NT2/D1 (cell line): ENCODE data around the gene KIRREL2.

Source experiments
- DNase-seq: peaks from one replicate; pipeline ENCODE4 v3.0.0-alpha.2; 2011; ENCODE audit warnings: low read depth, low spot score
- H3K27me3 ChIP-seq: 2 replicates; pipeline ENCODE4 v1.6.0; 2011; ENCODE audit warnings: mild to moderate bottlenecking; ENCODE audit not compliant: insufficient read length, insufficient read depth
- H3K36me3 ChIP-seq: 2 replicates; pipeline ENCODE4 v1.6.1; 2011; ENCODE audit warnings: mild to moderate bottlenecking, low read length, mixed read lengths; ENCODE audit not compliant: insufficient read depth, insufficient read length
- H3K4me1 ChIP-seq: 2 replicates; pipeline ENCODE4 v1.5.1; 2011; ENCODE audit not compliant: insufficient read depth, insufficient read length
- H3K4me3 ChIP-seq: 2 replicates; pipeline ENCODE4 v1.5.1; 2011; ENCODE audit warnings: low read depth; ENCODE audit not compliant: insufficient read length
- H3K9ac ChIP-seq: 2 replicates; pipeline ENCODE4 v1.6.0; 2011; ENCODE audit warnings: low read depth; ENCODE audit not compliant: insufficient read length
- H3K9me3 ChIP-seq: 2 replicates; pipeline ENCODE4 v1.5.1; 2011; ENCODE audit warnings: mild to moderate bottlenecking, low read length; ENCODE audit not compliant: insufficient read depth
- SUZ12 ChIP-seq: IDR thresholded peaks from 2 replicates; pipeline ENCODE4 v1.6.1; 2011; ENCODE audit not compliant: insufficient read length, insufficient read depth; ENCODE audit errors: extremely low read depth
- YY1 ChIP-seq: IDR thresholded peaks from 2 replicates; pipeline ENCODE4 v1.6.1; 2011; ENCODE audit not compliant: insufficient read length, insufficient read depth
- ZNF274 ChIP-seq: IDR thresholded peaks from 2 replicates; pipeline ENCODE4 v1.6.1; 2011; ENCODE audit warnings: mild to moderate bottlenecking, low read depth, low read length

KIRREL2 gene

DNA sequence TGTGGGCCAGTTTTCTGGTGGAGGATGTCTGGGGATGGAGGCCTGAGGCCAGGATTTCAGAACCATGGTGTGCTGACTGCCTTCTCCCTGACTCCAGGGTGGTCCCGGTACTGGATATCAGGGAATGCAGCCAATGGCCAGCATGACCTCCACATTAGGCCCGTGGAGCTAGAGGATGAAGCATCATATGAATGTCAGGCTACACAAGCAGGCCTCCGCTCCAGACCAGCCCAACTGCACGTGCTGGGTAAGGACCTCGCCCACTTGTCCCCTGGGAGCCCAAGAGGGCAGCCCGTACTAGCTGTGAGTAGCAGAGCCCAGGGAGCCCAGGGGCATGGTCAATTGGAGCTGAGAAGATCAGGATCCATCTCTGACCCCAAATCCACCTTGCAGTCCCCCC is 1.6 kb downstream of the KIRREL2 start:
- Histone ChIP-seq H3K4me1 (peaks cover 3% of the 10 kb centered on the region), H3K9me3 (no peaks in the 10 kb centered on the region), H3K9ac (no peak overlapping the region), H3K27me3 (peaks cover 82% of the 10 kb centered on the region), H3K36me3 (no peaks in the 10 kb centered on the region), H3K4me3 (no peak overlapping the region)
- no peak for DNase-seq
- TF ChIP-seq ZNF274, result no peak

DNA sequence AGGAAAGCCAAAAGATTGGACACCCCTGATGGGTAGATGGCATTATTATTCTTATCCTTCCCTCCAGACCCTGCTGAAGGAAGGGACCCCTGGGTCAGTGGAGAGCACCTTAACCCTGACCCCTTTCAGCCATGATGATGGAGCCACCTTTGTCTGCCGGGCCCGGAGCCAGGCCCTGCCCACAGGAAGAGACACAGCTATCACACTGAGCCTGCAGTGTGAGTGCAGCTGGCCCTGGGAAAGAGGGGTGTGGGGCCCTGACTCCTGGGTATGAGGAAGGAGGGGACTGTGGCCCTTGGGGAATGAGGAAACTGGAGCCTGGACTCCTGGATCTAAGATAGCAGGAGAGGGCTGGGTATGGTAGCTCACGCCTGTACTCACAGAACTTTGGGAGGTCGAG is 2.7 kb downstream of the KIRREL2 start:
- Histone ChIP-seq H3K9me3 (no peaks in the 10 kb centered on the region), H3K4me1 (peaks cover 3% of the 10 kb centered on the region), H3K36me3 (no peaks in the 10 kb centered on the region), H3K4me3 (no peak overlapping the region), H3K27me3 (peaks cover 82% of the 10 kb centered on the region), H3K9ac (peak overlapping the region; percentile 42)
- no peak for TF ChIP-seq YY1
- TF ChIP-seq ZNF274, result no peak
- no peak for TF ChIP-seq SUZ12
- no peak for DNase-seq

DNA sequence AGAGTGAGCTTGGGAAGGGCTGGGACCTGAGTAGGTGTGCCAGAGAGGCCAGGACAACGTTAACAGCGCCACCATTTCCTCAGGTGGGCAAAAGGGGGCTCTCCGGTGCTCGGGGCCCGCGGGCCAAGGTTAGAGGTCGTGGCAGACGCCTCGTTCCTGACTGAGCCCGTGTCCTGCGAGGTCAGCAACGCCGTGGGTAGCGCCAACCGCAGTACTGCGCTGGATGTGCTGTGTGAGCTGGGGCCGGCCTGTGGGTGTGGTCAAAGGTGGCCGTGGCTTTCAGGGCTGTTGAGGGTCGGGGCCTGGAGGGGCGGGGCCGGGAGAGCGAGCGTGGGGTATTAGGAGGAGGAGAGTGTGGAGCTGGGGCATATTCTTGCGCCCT is 3.7 kb downstream of the KIRREL2 start:
- TF ChIP-seq SUZ12 (no peak), ZNF274 (no peak), YY1 (no peak)

GRCh38 chr19:35860818-35861639 is 4.3 kb downstream of the KIRREL2 start:
- Histone ChIP-seq H3K27me3 (peaks cover 66% of the 10 kb centered on the region), H3K4me3 (peak overlapping the region; percentile 44), H3K36me3 (no peaks in the 10 kb centered on the region), H3K4me1 (peaks cover 3% of the 10 kb centered on the region), H3K9ac (peak overlapping the region; percentile 74), H3K9me3 (no peaks in the 10 kb centered on the region)
- peak; percentile 71 for DNase-seq
- no peak for TF ChIP-seq SUZ12
- TF ChIP-seq YY1, result no peak

More for the DNA sequence above, 3.7 kb downstream of the KIRREL2 start:
- peaks cover 72% of the 10 kb centered on the region for H3K27me3 ChIP-seq
- H3K4me3 ChIP-seq, result peak overlapping the region; percentile 44
- DNase-seq, result no peak
- no peaks in the 10 kb centered on the region for H3K36me3 ChIP-seq
- peaks cover 3% of the 10 kb centered on the region for H3K4me1 ChIP-seq
- no peaks in the 10 kb centered on the region for H3K9me3 ChIP-seq
- H3K9ac ChIP-seq, result peak overlapping the region; percentile 59

DNA sequence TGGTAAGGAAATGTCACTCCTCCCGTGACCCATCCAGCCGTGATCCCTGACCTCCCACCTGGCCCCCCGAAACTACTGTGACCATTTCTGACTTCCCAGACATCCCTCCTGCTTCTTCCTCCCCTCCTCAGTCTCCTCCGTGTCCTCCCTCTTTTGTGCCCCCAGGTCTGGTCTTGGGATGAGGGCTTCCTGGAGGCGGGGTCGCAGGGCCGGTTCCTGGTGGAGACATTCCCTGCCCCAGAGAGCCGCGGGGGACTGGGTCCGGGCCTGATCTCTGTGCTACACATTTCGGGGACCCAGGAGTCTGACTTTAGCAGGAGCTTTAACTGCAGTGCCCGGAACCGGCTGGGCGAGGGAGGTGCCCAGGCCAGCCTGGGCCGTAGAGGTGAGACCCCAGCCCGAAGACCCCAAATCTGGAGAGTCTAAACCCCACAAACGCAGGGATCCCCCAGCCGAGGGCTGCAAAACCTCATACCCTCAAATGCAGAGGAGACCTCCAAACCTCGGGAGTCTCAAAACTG is 5.0 kb downstream of the KIRREL2 start:
- Histone ChIP-seq H3K4me3 (peak overlapping the region; percentile 43), H3K27me3 (peaks cover 60% of the 10 kb centered on the region), H3K4me1 (peaks cover 3% of the 10 kb centered on the region), H3K9ac (peak overlapping the region; percentile 74), H3K36me3 (no peaks in the 10 kb centered on the region), H3K9me3 (no peaks in the 10 kb centered on the region)
- TF ChIP-seq YY1 (no peak), ZNF274 (no peak), SUZ12 (no peak)
- DNase-seq, result no peak

- DNase-seq, result no peak
- Histone ChIP-seq H3K4me1 (peaks cover 3% of the 10 kb centered on the region), H3K9ac (no peak overlapping the region), H3K36me3 (no peaks in the 10 kb centered on the region), H3K4me3 (no peak overlapping the region), H3K9me3 (no peaks in the 10 kb centered on the region), H3K27me3 (peaks cover 54% of the 10 kb centered on the region)
- TF ChIP-seq SUZ12, result no peak
- no peak for TF ChIP-seq YY1
- TF ChIP-seq ZNF274, result no peak
Measured at GRCh38 chr19:35862528-35862927, 5.8 kb downstream of the KIRREL2 start.

DNA sequence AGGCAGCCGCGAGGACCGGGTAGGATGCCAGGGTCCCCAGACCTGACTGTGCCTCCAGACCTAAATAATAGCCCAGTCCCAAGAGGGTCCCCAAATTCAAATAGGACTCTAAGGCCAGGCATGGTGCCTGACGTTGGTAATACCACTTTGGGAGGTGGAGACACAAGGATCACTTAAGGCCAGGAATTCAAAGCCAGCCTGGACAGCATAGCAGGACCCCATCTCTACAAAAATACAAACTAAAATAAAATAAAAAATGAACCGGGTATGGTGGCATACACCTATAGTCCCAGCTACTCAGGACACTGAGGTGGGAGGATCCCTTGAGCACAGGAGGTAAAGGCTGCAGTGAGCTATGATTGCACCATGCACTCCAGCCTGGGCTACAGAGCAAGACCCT is 6.3 kb downstream of the KIRREL2 start:
- Histone ChIP-seq H3K36me3 (no peaks in the 10 kb centered on the region), H3K4me1 (peaks cover 3% of the 10 kb centered on the region), H3K9me3 (no peaks in the 10 kb centered on the region), H3K9ac (no peak overlapping the region), H3K27me3 (peaks cover 54% of the 10 kb centered on the region), H3K4me3 (no peak overlapping the region)
- TF ChIP-seq SUZ12 (no peak), YY1 (no peak), ZNF274 (no peak)
- DNase-seq, result no peak
